IMR-90 (cell line): ENCODE data around the gene TMEM252.

Experiments
- CTCF ChIP-seq: conservative IDR thresholded peaks from 2 replicates; pipeline ENCODE4 v1.5.1; 2012; ENCODE audit warnings: mild to moderate bottlenecking, low read depth, low read length, improper control_type of control experiment
- POLR2A ChIP-seq: IDR thresholded peaks from 2 replicates; pipeline ENCODE4 v1.6.1; 2012; ENCODE audit warnings: mild to moderate bottlenecking, low read depth, low read length
- RAD21 ChIP-seq: IDR thresholded peaks from 2 replicates; pipeline ENCODE4 v1.6.1; 2012; ENCODE audit warnings: low read length, improper control_type of control experiment

- no peak for TF ChIP-seq CTCF
- no peak for TF ChIP-seq RAD21
- no peak for TF ChIP-seq POLR2A
Measured at GRCh38 chr9:68537616-68537880, 3.1 kb downstream of the TMEM252 start.
